GM12878 (cell line): ENCODE data around the gene FZD10. TPM values are rescaled to one million over a fixed set of nuclear protein-coding genes. Genes with fewer than 3 reads are reported as not detected.

Experiments used
- ATAC-seq: fragments of 200-7000 bp; cut with Tn5 transposase; 3 replicates; pipeline ENCODE4 v1.9.1; 2020; ENCODE audit warnings: mild to moderate bottlenecking, moderate library complexity
- BruUV-seq: library from RNA; stranded (reverse); fragments of 400-500 nt; replicated peaks from 2 replicates; lab custom pipeline; 2021; lab: Mats Ljungman, UMichigan
- CTCF ChIA-PET: fragments of 300-600 bp; sonication (Branson Sonifier 250); formaldehyde crosslinking; extraction: SDS; loops from one replicate; lab custom pipeline; 2021; ENCODE audit warnings: inconsistent platforms; lab: Yijun Ruan, JAX
- POLR2A ChIA-PET: fragments of 350-600 bp; formaldehyde crosslinking; extraction: SDS; loops from one replicate; lab custom pipeline; 2021; ENCODE audit warnings: inconsistent platforms; lab: Charles Lee
- RAD21 ChIA-PET: fragments of 300-600 bp; sonication (Branson Sonifier 250); formaldehyde crosslinking; loops from one replicate; lab custom pipeline; 2023; ENCODE audit warnings: antibody characterized with exemption; ENCODE audit not compliant: unreplicated experiment; lab: Charles Lee
- SMC1A ChIA-PET: fragments of 300-600 bp; sonication (Branson Sonifier 250); formaldehyde crosslinking; loops from one replicate; lab custom pipeline; 2023; ENCODE audit not compliant: unreplicated experiment, uncharacterized antibody; lab: Charles Lee
- DNase-seq: peaks from one replicate; pipeline ENCODE4 v3.0.0-alpha.2; 2011; ENCODE audit warnings: low read depth, low spot score
- FAIRE-seq: peaks from 3 replicates; lab custom pipeline; 2011; peaks lifted over from hg19 to GRCh38; lab: Jason Lieb, UNC
- H2AFZ ChIP-seq: 2 replicates; pipeline ENCODE4 v1.6.0; 2011; ENCODE audit warnings: low read depth, low read length, control low read depth; ENCODE audit not compliant: control insufficient read depth
- H3K27ac ChIP-seq: 2 replicates; pipeline ENCODE4 v1.5.1; 2011; ENCODE audit warnings: control low read depth; ENCODE audit not compliant: control insufficient read depth, insufficient read depth
- H3K27me3 ChIP-seq, 2 experiments: replicated peaks in 1 of 2; 2 replicates each; pipeline versions ENCODE4 v1.6.0 to v1.6.1; 2011; ENCODE audit warnings: low read length in 1 of 2; ENCODE audit not compliant: control insufficient read depth in 2 of 2, insufficient read depth in 2 of 2
- H3K36me3 ChIP-seq, 2 experiments: 2 replicates each; pipeline ENCODE4 v1.5.1; 2011; ENCODE audit warnings: low read length in 1 of 2; ENCODE audit not compliant: control insufficient read depth in 2 of 2, insufficient read depth in 2 of 2
- H3K4me1 ChIP-seq: 2 replicates; pipeline ENCODE4 v1.6.1; 2011; ENCODE audit warnings: mild to moderate bottlenecking, low read length, moderate library complexity, mixed read lengths; ENCODE audit not compliant: control insufficient read depth, insufficient read depth
- H3K4me2 ChIP-seq: 2 replicates; pipeline ENCODE4 v1.6.0; 2011; ENCODE audit warnings: control low read depth; ENCODE audit not compliant: control insufficient read depth, insufficient read depth
- H3K4me3 ChIP-seq: fragments of 200-600 bp; sonication (generic); 2 replicates; pipeline ENCODE4 v1.5.1; 2016
- H3K79me2 ChIP-seq: 2 replicates; pipeline ENCODE4 v1.6.0; 2011; ENCODE audit warnings: low read length; ENCODE audit not compliant: control insufficient read depth, insufficient read depth
- H3K9ac ChIP-seq: 2 replicates; pipeline ENCODE4 v1.8.0; 2011; ENCODE audit warnings: low read length, control low read depth, mixed read lengths; ENCODE audit not compliant: control insufficient read depth, insufficient read depth
- H3K9me3 ChIP-seq: replicated peaks from 3 replicates; pipeline ENCODE4 v1.5.1; 2011; ENCODE audit warnings: mild to moderate bottlenecking, low read length; ENCODE audit not compliant: control insufficient read depth, insufficient read depth
- H4K20me1 ChIP-seq: 2 replicates; pipeline ENCODE4 v1.6.0; 2011; ENCODE audit not compliant: control insufficient read depth, insufficient read depth
- BHLHE40 ChIP-seq, 2 experiments: fragments of 450-650 bp in 1 of 2; IDR thresholded peaks; 2 replicates each; pipeline ENCODE4 v1.6.1; 2011 to 2017; ENCODE audit warnings: low read depth in 2 of 2, borderline replicate concordance in 1 of 2, improper control_type of control experiment in 1 of 2, low read length in 1 of 2, mild to moderate bottlenecking in 1 of 2
- CBX3 ChIP-seq: fragments of 200-600 bp; sonication (generic); IDR thresholded peaks from 2 replicates; pipeline ENCODE4 v1.6.1; 2016; ENCODE audit warnings: low read depth, borderline replicate concordance
- DPF2 ChIP-seq: fragments of 450-650 bp; IDR thresholded peaks from 2 replicates; pipeline ENCODE4 v1.6.1; 2017; ENCODE audit warnings: mild to moderate bottlenecking
- ELK1 ChIP-seq: IDR thresholded peaks from 2 replicates; pipeline ENCODE4 v1.6.1; 2012; ENCODE audit warnings: low read depth, low read length, improper control_type of control experiment
- GATAD2B ChIP-seq: fragments of 450-650 bp; conservative IDR thresholded peaks from 2 replicates; pipeline ENCODE4 v1.6.1; 2017; ENCODE audit warnings: low read depth, mild to moderate bottlenecking, moderate library complexity
- IKZF2 ChIP-seq, 2 experiments: fragments of 450-650 bp; IDR thresholded peaks; 2 replicates each; pipeline ENCODE4 v1.6.1; 2017; ENCODE audit warnings: mild to moderate bottlenecking in 2 of 2, moderate library complexity in 2 of 2
- MEF2B ChIP-seq: fragments of 450-650 bp; IDR thresholded peaks from 2 replicates; pipeline ENCODE4 v1.6.1; 2018; ENCODE audit warnings: mild to moderate bottlenecking, moderate library complexity; ENCODE audit not compliant: partially characterized antibody, poor library complexity, severe bottlenecking
- MYC ChIP-seq: IDR thresholded peaks from 2 replicates; pipeline ENCODE4 v1.6.1; 2011; ENCODE audit warnings: mild to moderate bottlenecking, low read length, moderate library complexity, inconsistent platforms; ENCODE audit not compliant: insufficient read depth, insufficient replicate concordance, insufficient read length, severe bottlenecking
- NFXL1 ChIP-seq: fragments of 450-650 bp; IDR thresholded peaks from 2 replicates; pipeline ENCODE4 v1.6.1; 2017; ENCODE audit warnings: antibody characterized with exemption, mild to moderate bottlenecking, borderline replicate concordance
- NR2F1 ChIP-seq: fragments of 450-650 bp; conservative IDR thresholded peaks from 2 replicates; pipeline ENCODE4 v1.6.1; 2017; ENCODE audit warnings: mild to moderate bottlenecking
- RAD21 ChIP-seq: IDR thresholded peaks from 2 replicates; pipeline ENCODE4 v1.6.1; 2011; ENCODE audit warnings: mild to moderate bottlenecking, low read depth, low read length, moderate library complexity; ENCODE audit not compliant: insufficient read depth
- RELA ChIP-seq: fragments of 450-650 bp; IDR thresholded peaks from 2 replicates; pipeline ENCODE4 v1.8.0; 2014; ENCODE audit warnings: borderline replicate concordance; ENCODE audit not compliant: partially characterized antibody
- SPI1 ChIP-seq: IDR thresholded peaks from 2 replicates; pipeline ENCODE4 v1.6.1; 2011; ENCODE audit warnings: low read depth, mild to moderate bottlenecking, low read length, moderate library complexity, borderline replicate concordance; ENCODE audit not compliant: insufficient read depth
- WRNIP1 ChIP-seq: IDR thresholded peaks from 2 replicates; pipeline ENCODE4 v1.6.1; 2011; ENCODE audit warnings: low read depth, low read length, improper control_type of control experiment, borderline replicate concordance
- ZBTB33 ChIP-seq: fragments of 450-650 bp; IDR thresholded peaks from 2 replicates; pipeline ENCODE4 v1.6.1; 2017; ENCODE audit warnings: mild to moderate bottlenecking
- WGBS: methylation state at CpG from one replicate; pipeline ENCODE4 v1.1.6; 2016; ENCODE audit warnings: low lambda C conversion rate; ENCODE audit not compliant: insufficient replicate concordance, insufficient coverage; ENCODE audit errors: missing lambda C conversion rate; 5-methylcytosine and 5-hydroxymethylcytosine counted together
- in situ Hi-C: fragments of 300-500 bp; cut with MboI; formaldehyde crosslinking; loops from 9 replicates; pipeline ENCODE4 v1.14.3; 2018; ENCODE audit warnings: mixed read lengths
- intact Hi-C: fragments of 100-400 bp; cut with micrococcal nuclease; formaldehyde crosslinking; loops from one replicate; pipeline ENCODE4 v1.14.2; 2022; ENCODE audit not compliant: unreplicated experiment
- polyA plus RNA-seq, 11 experiments: library from polyadenylated mRNA; depleted of rRNA in 4 of 11; unstranded in 6 of 11; stranded (reverse) in 5 of 11; fragments of >200 nt; fragmentation: Nextera tagmentation in 4 of 11; fragmentation: Illumina TruSeq in 1 of 11; extraction: Ambion mirVana in 4 of 11; extraction: Trizol in 1 of 11; gene quantifications; 1 replicate in 1 of 11; 2 replicates in 10 of 11; pipeline versions ENCODE4 v1.2.1 to v1.2.3, GENCODE V29; 2011 to 2016; ENCODE audit warnings: inconsistent platforms in 2 of 11, missing spikeins in 2 of 11, low read depth in 1 of 11
- total RNA-seq, 4 experiments: library from RNA; depleted of rRNA in 3 of 4; stranded (reverse); fragments of >200 nt in 3 of 4; fragmentation: Illumina TruSeq in 1 of 4; extraction: Trizol in 1 of 4; gene quantifications; 2 replicates each; pipeline versions ENCODE4 v1.2.1 to v1.2.3, GENCODE V29; 2013 to 2021

The FZD10 gene
- total and polyA plus RNA-seq, 10 of the 15 experiments (the other 5 are each of a cell fraction or from before 2014, with no cell fraction given) = not detected

GRCh38 chr12:130160306-130160705 is 2.0 kb upstream of the FZD10 start (continued):
- no peak for TF ChIP-seq CBX3
- no peak for TF ChIP-seq MEF2B
- TF ChIP-seq BHLHE40 (IDR thresholded peaks at IDR 0.05; ENCODE audit: borderline replicate concordance in 1 of 2, low read depth in 2 of 2, low read length in 1 of 2) = no peak
- no peak for TF ChIP-seq DPF2
- TF ChIP-seq IKZF2 (IDR thresholded peaks at IDR 0.05) = no peak
- TF ChIP-seq ZBTB33 = no peak
- no peak for TF ChIP-seq SPI1

GRCh38 chr12:130160711-130161231 is 1.5 kb upstream of the FZD10 start:
- POLR2A ChIA-PET = no interaction called here
- ATAC-seq (no peak), FAIRE-seq (no peak), DNase-seq (no peak)
- H3K27me3 ChIP-seq = no peaks in the 10 kb centered on the region
- no peak overlapping the region for H3K27ac ChIP-seq
- H3K36me3 ChIP-seq = no peaks in the 10 kb centered on the region
- intact Hi-C loops = no loop called here
- TF ChIP-seq RELA (no peak), GATAD2B (no peak), WRNIP1 (no peak), RAD21 (no peak), NFXL1 (no peak), NR2F1 (no peak), MYC (no peak), ELK1 (no peak)
- SMC1A ChIA-PET = no interaction called here
- no peak overlapping the region for H2AFZ ChIP-seq
- H3K4me1 ChIP-seq = no peaks in the 10 kb centered on the region
- RAD21 ChIA-PET = no interaction called here
- no peak overlapping the region for H3K4me2 ChIP-seq
- no peak overlapping the region for H3K4me3 ChIP-seq
- CTCF ChIA-PET = no interaction called here
- no peaks in the 10 kb centered on the region for H4K20me1 ChIP-seq
- no peaks in the 10 kb centered on the region for H3K79me2 ChIP-seq
- no peaks in the 10 kb centered on the region; the same call in 2 of the 3 replicates for H3K9me3 ChIP-seq
- in situ Hi-C loops = no loop called here
- no peak overlapping the region for H3K9ac ChIP-seq
- 25% methylated on average over 31 of the region's 44 CpGs for WGBS
- BruUV-seq = no TSS peak
